A673 (cell line): ENCODE data around the gene SGTA. TPM values are rescaled to one million over a fixed set of nuclear protein-coding genes. Genes with fewer than 3 reads are reported as not detected.

Experiments
- BruUV-seq: library from RNA; stranded (reverse); fragments of 400-500 nt; replicated peaks from 2 replicates; lab custom pipeline; 2021; lab: Mats Ljungman, UMichigan
- CTCF ChIA-PET: fragments of 300-600 bp; sonication (Branson Sonifier 250); formaldehyde crosslinking; loops from one replicate; lab custom pipeline; 2022; ENCODE audit warnings: antibody characterized with exemption; lab: Charles Lee
- POLR2A ChIA-PET: fragments of 300-600 bp; sonication (Branson Sonifier 250); formaldehyde crosslinking; loops from one replicate; lab custom pipeline; 2022; ENCODE audit warnings: antibody characterized with exemption; ENCODE audit not compliant: low non-redundant PET; lab: Charles Lee
- DNase-seq: peaks from one replicate; pipeline ENCODE4 v3.0.0-alpha.2; 2015; ENCODE audit warnings: low spot score
- H3K27ac ChIP-seq: fragments of 200-600 bp; sonication (generic); 2 replicates; pipeline ENCODE4 v1.5.1; 2016; ENCODE audit warnings: mixed run types, low read depth, mild to moderate bottlenecking, mixed read lengths, antibody characterized with exemption, low read length; ENCODE audit not compliant: poor library complexity, severe bottlenecking
- H3K27me3 ChIP-seq: fragments of 200-600 bp; sonication (generic); replicated peaks from 2 replicates; pipeline ENCODE4 v1.6.1; 2017; ENCODE audit warnings: mixed run types, low read depth, mild to moderate bottlenecking, mixed read lengths, antibody characterized with exemption, low read length; ENCODE audit not compliant: insufficient read depth, poor library complexity
- H3K36me3 ChIP-seq: fragments of 200-600 bp; sonication (generic); 2 replicates; pipeline ENCODE4 v1.6.1; 2016; ENCODE audit warnings: mixed run types, mild to moderate bottlenecking, mixed read lengths, antibody characterized with exemption, low read length; ENCODE audit not compliant: insufficient read depth, poor library complexity, severe bottlenecking
- H3K4me1 ChIP-seq: fragments of 200-600 bp; sonication (generic); 2 replicates; pipeline ENCODE4 v1.6.1; 2017; ENCODE audit warnings: mixed run types, mild to moderate bottlenecking, mixed read lengths, antibody characterized with exemption, low read length; ENCODE audit not compliant: insufficient read depth, poor library complexity, severe bottlenecking
- H3K4me3 ChIP-seq: fragments of 200-600 bp; sonication (generic); 2 replicates; pipeline ENCODE4 v1.5.1; 2016; ENCODE audit warnings: low read depth, mixed run types, mild to moderate bottlenecking, mixed read lengths, low read length; ENCODE audit not compliant: poor library complexity, severe bottlenecking
- H3K9me3 ChIP-seq: fragments of 200-600 bp; sonication (generic); 2 replicates; pipeline ENCODE4 v1.6.1; 2016; ENCODE audit warnings: mixed run types, low read depth, mild to moderate bottlenecking, mixed read lengths, antibody characterized with exemption, low read length; ENCODE audit not compliant: poor library complexity, severe bottlenecking
- CTCF ChIP-seq: fragments of 300-800, 200-600 bp; sonication (generic); conservative IDR thresholded peaks from 2 replicates; pipeline ENCODE4 v1.5.1; 2017; ENCODE audit warnings: low read depth, mild to moderate bottlenecking, antibody characterized with exemption, low read length, moderate library complexity, mixed read lengths
- EZH2 ChIP-seq: fragments of 200-600 bp; sonication (generic); IDR thresholded peaks from 2 replicates; pipeline ENCODE4 v1.6.1; 2017; ENCODE audit warnings: borderline replicate concordance, low read depth, mild to moderate bottlenecking, mixed read lengths, antibody characterized with exemption, low read length; ENCODE audit not compliant: poor library complexity, severe bottlenecking
- intact Hi-C: fragments of 100-400 bp; cut with micrococcal nuclease; formaldehyde crosslinking; loops from one replicate; pipeline ENCODE4 v1.10.0; 2022; ENCODE audit not compliant: unreplicated experiment
- total RNA-seq: library from RNA; stranded (reverse); gene quantifications from 2 replicates; pipeline ENCODE4 v1.2.3, GENCODE V29; 2021

SGTA gene
- total RNA-seq, 1 experiment from 2014 or later = 106 TPM

GRCh38 chr19:2756921-2757881 is 25.9 kb downstream of the SGTA start:
- Histone ChIP-seq H3K27me3 (no peaks in the 10 kb centered on the region), H3K4me3 (no peak overlapping the region), H3K9me3 (no peaks in the 10 kb centered on the region), H3K4me1 (no peaks in the 10 kb centered on the region), H3K36me3 (peaks cover 42% of the 10 kb centered on the region), H3K27ac (no peak overlapping the region)
- BruUV-seq = no TSS peak
- ChIA-PET POLR2A (no interaction called here), CTCF (no interaction called here)
- intact Hi-C loops = no loop called here
- TF ChIP-seq CTCF (no peak), EZH2 (no peak)
- DNase-seq = no peak

- Histone ChIP-seq H3K4me1 (no peaks in the 10 kb centered on the region), H3K4me3 (no peak overlapping the region), H3K36me3 (peaks cover 37% of the 10 kb centered on the region), H3K9me3 (no peaks in the 10 kb centered on the region), H3K27me3 (no peaks in the 10 kb centered on the region), H3K27ac (no peak overlapping the region)
- CTCF ChIA-PET = no interaction called here
- intact Hi-C loops = no loop called here
- TF ChIP-seq EZH2 (no peak), CTCF (no peak)
- POLR2A ChIA-PET = no interaction called here
- DNase-seq = no peak
- BruUV-seq = no TSS peak
Measured at GRCh38 chr19:2756477-2756876, 26.6 kb downstream of the SGTA start.

GRCh38 chr19:2755811-2756210 is 27.3 kb downstream of the SGTA start:
- Histone ChIP-seq H3K27ac (no peak overlapping the region), H3K27me3 (no peaks in the 10 kb centered on the region), H3K4me1 (no peaks in the 10 kb centered on the region), H3K9me3 (no peaks in the 10 kb centered on the region), H3K36me3 (peaks cover 35% of the 10 kb centered on the region), H3K4me3 (no peak overlapping the region)
- no peak for TF ChIP-seq CTCF
- TF ChIP-seq EZH2 = no peak
- ChIA-PET POLR2A (no interaction called here), CTCF (no interaction called here)
- no peak for DNase-seq
- no TSS peak for BruUV-seq
- intact Hi-C loops = no loop called here
